Keratinocyte (primary cell): ENCODE results near the gene ID3. TPM values are rescaled to one million over a fixed set of nuclear protein-coding genes. Genes with fewer than 3 reads are reported as not detected.

ENCODE experiments used
- DNase-seq: peaks from one replicate; pipeline ENCODE4 v3.0.0-alpha.2; 2011; ENCODE audit warnings: low read depth, missing footprints, low spot score
- FAIRE-seq: peaks from 2 replicates; lab custom pipeline; 2011; peaks lifted over from hg19 to GRCh38; lab: Jason Lieb, UNC
- H2AFZ ChIP-seq: 2 replicates; pipeline ENCODE4 v1.6.0; 2012; ENCODE audit warnings: low read length, control low read depth, inconsistent platforms; ENCODE audit not compliant: control insufficient read depth
- H3K27ac ChIP-seq: 2 replicates; pipeline ENCODE4 v1.5.1; 2011; ENCODE audit warnings: low read length; ENCODE audit not compliant: control insufficient read depth, insufficient read depth
- H3K27me3 ChIP-seq: 3 replicates; pipeline ENCODE4 v1.6.0; 2011; ENCODE audit warnings: low read length; ENCODE audit not compliant: control insufficient read depth, insufficient read depth; ENCODE audit errors: extremely low read depth
- H3K36me3 ChIP-seq, 2 experiments: 2 replicates in 1 of 2; 3 replicates in 1 of 2; pipeline ENCODE4 v1.5.1; 2011; ENCODE audit warnings: low read length in 2 of 2, mild to moderate bottlenecking in 1 of 2; ENCODE audit not compliant: control insufficient read depth in 2 of 2, insufficient read depth in 2 of 2; ENCODE audit errors: extremely low read depth in 1 of 2
- H3K4me1 ChIP-seq: 3 replicates; pipeline ENCODE4 v1.5.1; 2011; ENCODE audit warnings: low read length; ENCODE audit not compliant: control insufficient read depth, insufficient read depth; ENCODE audit errors: extremely low read depth
- H3K4me2 ChIP-seq: 3 replicates; pipeline ENCODE4 v1.6.0; 2011; ENCODE audit warnings: low read depth, low read length; ENCODE audit not compliant: control insufficient read depth, insufficient read depth; ENCODE audit errors: extremely low read depth
- H3K4me3 ChIP-seq, 3 experiments: fragments of 200-600 bp in 1 of 3; sonication (generic) in 1 of 3; 2 replicates in 2 of 3; 3 replicates in 1 of 3; pipeline ENCODE4 v1.5.1; 2011 to 2016; ENCODE audit warnings: low read length in 3 of 3, mild to moderate bottlenecking in 3 of 3, control low read depth in 2 of 3, inconsistent platforms in 1 of 3, low read depth in 1 of 3, mixed read lengths in 1 of 3, mixed run types in 1 of 3, moderate library complexity in 1 of 3; ENCODE audit not compliant: control insufficient read depth in 2 of 3, insufficient read depth in 2 of 3; ENCODE audit errors: extremely low read depth in 1 of 3
- H3K79me2 ChIP-seq: 2 replicates; pipeline ENCODE4 v1.6.0; 2012; ENCODE audit warnings: low read length; ENCODE audit not compliant: control insufficient read depth, insufficient read depth
- H3K9ac ChIP-seq: 3 replicates; pipeline ENCODE4 v1.6.0; 2011; ENCODE audit warnings: low read length; ENCODE audit not compliant: control insufficient read depth, insufficient read depth; ENCODE audit errors: extremely low read depth
- H3K9me1 ChIP-seq: 3 replicates; pipeline ENCODE4 v1.6.0; 2011; ENCODE audit warnings: low read length; ENCODE audit not compliant: control insufficient read depth, insufficient read depth; ENCODE audit errors: extremely low read depth
- H3K9me3 ChIP-seq: 2 replicates; pipeline ENCODE4 v1.5.1; 2012; ENCODE audit warnings: low read depth, low read length; ENCODE audit not compliant: control insufficient read depth
- H4K20me1 ChIP-seq: 3 replicates; pipeline ENCODE4 v1.6.0; 2011; ENCODE audit warnings: low read length; ENCODE audit not compliant: control insufficient read depth, insufficient read depth; ENCODE audit errors: extremely low read depth
- EZH2 ChIP-seq: IDR thresholded peaks from one replicate; pipeline ENCODE4 v1.6.1; 2012; ENCODE audit warnings: inconsistent platforms, mild to moderate bottlenecking, low read length, moderate library complexity
- dilution Hi-C: fragments of 300-500 bp; cut with MboI; formaldehyde crosslinking; loops from one replicate; pipeline ENCODE4 v1.7.0; 2020; ENCODE audit warnings: low sequenced_read_pairs; ENCODE audit not compliant: extremely low pct_ligation_motif_present
- polyA plus RNA-seq, 5 experiments: library from polyadenylated mRNA; depleted of rRNA in 3 of 5; stranded (reverse) in 3 of 5; stranded (forward) in 1 of 5; unstranded in 1 of 5; fragments of >200 nt; gene quantifications; 1 replicate in 1 of 5; 2 replicates in 3 of 5; 3 replicates in 1 of 5; pipeline versions ENCODE4 v1.2.1 to v1.2.3, GENCODE V29; 2011 to 2012; ENCODE audit warnings: missing spikeins in 2 of 5, low read depth in 1 of 5, low replicate concordance in 1 of 5
- TF ChIP-seq, protein P1 (sequence below), 3 experiments: IDR thresholded peaks in 1 of 3; conservative IDR thresholded peaks in 1 of 3; optimal IDR thresholded peaks in 1 of 3; 2 replicates in 2 of 3; 3 replicates in 1 of 3; pipeline versions ENCODE3 to v1.5.1; 2011; ENCODE audit warnings: low read length in 3 of 3, mild to moderate bottlenecking in 3 of 3, moderate library complexity in 2 of 3, control low read depth in 1 of 3, inconsistent platforms in 1 of 3; ENCODE audit not compliant: insufficient read depth in 2 of 3; ENCODE audit errors: extremely low read depth in 1 of 3

Gene ID3
- polyA plus RNA-seq, 1 donor (not counting 4 experiments of a cell fraction or from before 2014, with no cell fraction given), result 38.0 TPM

DNA sequence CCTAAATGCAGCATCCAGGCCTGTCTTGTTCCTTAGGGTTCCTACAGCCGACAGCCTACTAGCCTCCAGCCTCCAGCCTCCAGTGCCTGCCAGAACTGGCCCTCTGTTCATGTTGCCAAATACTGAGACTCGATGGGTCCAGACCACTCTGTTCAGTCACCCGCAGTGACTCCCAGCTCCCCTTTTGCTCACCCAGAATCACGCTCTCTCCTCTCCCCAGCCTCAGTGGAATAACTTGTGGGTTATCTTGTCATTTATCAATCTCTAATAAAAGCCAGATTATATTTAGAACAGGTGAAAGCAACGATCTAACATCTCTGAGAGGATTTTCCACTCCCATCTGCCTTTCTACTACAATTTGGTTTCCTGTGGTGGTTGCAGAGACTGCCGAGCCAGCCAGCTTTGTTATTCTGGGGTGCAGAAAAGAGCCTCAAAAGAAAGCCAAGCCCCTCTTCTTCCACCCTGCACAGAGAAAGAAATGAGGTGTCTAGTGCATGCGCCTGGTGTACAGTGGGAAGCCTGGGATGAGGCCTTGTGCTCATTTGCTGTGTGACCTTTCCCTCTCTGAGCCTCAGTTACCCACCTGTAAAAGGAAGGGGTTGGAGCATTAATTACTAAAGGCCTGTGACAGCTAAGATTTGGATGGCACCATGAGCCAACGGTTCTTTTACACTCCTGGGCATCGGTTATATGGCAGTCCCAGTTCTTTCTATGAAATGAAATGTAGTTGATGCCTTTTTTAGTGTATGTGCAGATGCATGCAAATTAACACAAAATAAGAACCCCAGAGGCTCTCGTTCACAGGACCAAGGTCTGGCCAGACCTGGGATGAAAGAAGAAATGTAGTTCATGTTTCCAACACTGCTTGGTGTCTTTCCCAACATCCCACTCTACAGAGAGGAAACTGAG lies 42.9 kb upstream of the ID3 start:
- H3K9me1 ChIP-seq, result no peaks in the 10 kb centered on the region
- H3K36me3 ChIP-seq, result no peaks in the 10 kb centered on the region
- TF ChIP-seq EZH2, result no peak
- TF ChIP-seq, protein P1, sequence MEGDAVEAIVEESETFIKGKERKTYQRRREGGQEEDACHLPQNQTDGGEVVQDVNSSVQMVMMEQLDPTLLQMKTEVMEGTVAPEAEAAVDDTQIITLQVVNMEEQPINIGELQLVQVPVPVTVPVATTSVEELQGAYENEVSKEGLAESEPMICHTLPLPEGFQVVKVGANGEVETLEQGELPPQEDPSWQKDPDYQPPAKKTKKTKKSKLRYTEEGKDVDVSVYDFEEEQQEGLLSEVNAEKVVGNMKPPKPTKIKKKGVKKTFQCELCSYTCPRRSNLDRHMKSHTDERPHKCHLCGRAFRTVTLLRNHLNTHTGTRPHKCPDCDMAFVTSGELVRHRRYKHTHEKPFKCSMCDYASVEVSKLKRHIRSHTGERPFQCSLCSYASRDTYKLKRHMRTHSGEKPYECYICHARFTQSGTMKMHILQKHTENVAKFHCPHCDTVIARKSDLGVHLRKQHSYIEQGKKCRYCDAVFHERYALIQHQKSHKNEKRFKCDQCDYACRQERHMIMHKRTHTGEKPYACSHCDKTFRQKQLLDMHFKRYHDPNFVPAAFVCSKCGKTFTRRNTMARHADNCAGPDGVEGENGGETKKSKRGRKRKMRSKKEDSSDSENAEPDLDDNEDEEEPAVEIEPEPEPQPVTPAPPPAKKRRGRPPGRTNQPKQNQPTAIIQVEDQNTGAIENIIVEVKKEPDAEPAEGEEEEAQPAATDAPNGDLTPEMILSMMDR (optimal IDR thresholded peaks at IDR 0.05 in 1 of 3, IDR thresholded peaks at IDR 0.05 in 1 of 3, conservative IDR thresholded peaks at IDR 0.05 in 1 of 3; ENCODE audit: extremely low read depth in 1 of 3, insufficient read depth in 2 of 3, low read length in 3 of 3), result no peak
- H3K27me3 ChIP-seq, result no peaks in the 10 kb centered on the region
- H3K27ac ChIP-seq, result no peak overlapping the region
- no peak overlapping the region for H3K9ac ChIP-seq
- no peak overlapping the region for H3K4me3 ChIP-seq
- H3K79me2 ChIP-seq, result no peaks in the 10 kb centered on the region
- no peaks in the 10 kb centered on the region for H4K20me1 ChIP-seq
- H3K4me2 ChIP-seq, result no peak overlapping the region
- no peaks in the 10 kb centered on the region for H3K9me3 ChIP-seq
- dilution Hi-C loops, result no loop called here
- FAIRE-seq (no peak), DNase-seq (no peak)
- no peaks in the 10 kb centered on the region for H3K4me1 ChIP-seq
- H2AFZ ChIP-seq, result no peak overlapping the region

DNA sequence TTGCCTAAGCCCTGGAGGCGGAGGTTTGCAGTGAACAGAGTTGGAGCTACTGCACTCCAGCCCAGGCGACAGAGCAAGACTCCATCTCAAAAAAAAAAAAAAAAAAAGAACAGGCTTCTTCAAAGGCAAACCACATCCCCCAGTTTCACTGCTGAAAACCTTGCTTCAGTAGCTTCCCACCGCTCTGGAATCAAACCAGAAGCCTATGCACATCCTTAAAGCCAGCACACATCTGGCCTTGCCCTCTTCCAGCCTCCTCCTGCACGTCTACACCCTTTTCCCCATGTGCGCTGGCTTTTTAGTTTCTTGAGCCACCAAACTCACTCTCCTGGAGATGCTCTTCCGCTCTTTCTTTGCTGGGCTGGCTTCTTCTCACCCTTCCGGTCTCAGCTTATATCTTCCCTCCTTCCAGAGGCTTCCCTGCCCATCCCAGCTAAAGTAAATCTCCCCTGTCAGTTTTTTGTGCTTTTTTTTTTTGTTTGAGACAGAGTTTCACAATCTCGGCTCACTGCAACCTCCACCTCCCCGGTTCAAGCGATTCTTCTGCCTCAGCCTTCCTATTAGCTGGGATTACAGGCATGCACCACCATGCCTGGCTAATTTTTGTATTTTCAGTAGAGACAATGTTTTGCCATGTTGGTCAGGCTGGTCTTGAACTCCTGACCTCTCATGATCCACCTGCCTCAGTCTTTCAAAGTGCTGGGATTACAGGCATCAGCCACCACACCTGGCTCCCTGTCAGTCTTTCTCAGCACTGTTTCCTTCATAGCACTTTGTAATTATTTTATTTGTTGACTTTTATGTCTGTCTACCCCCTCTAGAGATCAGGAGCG lies 42.0 kb upstream of the ID3 start:
- no peaks in the 10 kb centered on the region for H3K79me2 ChIP-seq
- no peak overlapping the region for H3K4me3 ChIP-seq
- no peaks in the 10 kb centered on the region for H4K20me1 ChIP-seq
- H3K9ac ChIP-seq, result no peak overlapping the region
- FAIRE-seq (no peak), DNase-seq (no peak)
- dilution Hi-C loops, result no loop called here
- no peak overlapping the region for H2AFZ ChIP-seq
- TF ChIP-seq, protein P1 (optimal IDR thresholded peaks at IDR 0.05 in 1 of 3, IDR thresholded peaks at IDR 0.05 in 1 of 3, conservative IDR thresholded peaks at IDR 0.05 in 1 of 3; ENCODE audit: extremely low read depth in 1 of 3, insufficient read depth in 2 of 3, low read length in 3 of 3), result no peak
- no peak for TF ChIP-seq EZH2
- H3K9me3 ChIP-seq, result no peaks in the 10 kb centered on the region
- H3K27ac ChIP-seq, result no peak overlapping the region
- H3K4me2 ChIP-seq, result no peak overlapping the region
- no peaks in the 10 kb centered on the region for H3K36me3 ChIP-seq
- no peaks in the 10 kb centered on the region for H3K27me3 ChIP-seq
- H3K9me1 ChIP-seq, result no peaks in the 10 kb centered on the region
- no peaks in the 10 kb centered on the region for H3K4me1 ChIP-seq
